Stimulated activated naive CD8-positive, alpha-beta T cell treated with anti-CD3 and anti-CD28 coated beads, Interleukin-15, Interleukin-2, amounts not matched to agents 100 U/mL and 50 U/mL, for 24 hours (primary cell): ENCODE measurements around the gene SMIM13.

ENCODE experiments used
- ATAC-seq: fragments of 150-1000 bp; cut with Tn5 transposase; one replicate; pipeline ENCODE4 v1.10.0; 2021
- DNase-seq: peaks from one replicate; pipeline ENCODE4 v3.0.0; 2021

SMIM13 gene

DNA sequence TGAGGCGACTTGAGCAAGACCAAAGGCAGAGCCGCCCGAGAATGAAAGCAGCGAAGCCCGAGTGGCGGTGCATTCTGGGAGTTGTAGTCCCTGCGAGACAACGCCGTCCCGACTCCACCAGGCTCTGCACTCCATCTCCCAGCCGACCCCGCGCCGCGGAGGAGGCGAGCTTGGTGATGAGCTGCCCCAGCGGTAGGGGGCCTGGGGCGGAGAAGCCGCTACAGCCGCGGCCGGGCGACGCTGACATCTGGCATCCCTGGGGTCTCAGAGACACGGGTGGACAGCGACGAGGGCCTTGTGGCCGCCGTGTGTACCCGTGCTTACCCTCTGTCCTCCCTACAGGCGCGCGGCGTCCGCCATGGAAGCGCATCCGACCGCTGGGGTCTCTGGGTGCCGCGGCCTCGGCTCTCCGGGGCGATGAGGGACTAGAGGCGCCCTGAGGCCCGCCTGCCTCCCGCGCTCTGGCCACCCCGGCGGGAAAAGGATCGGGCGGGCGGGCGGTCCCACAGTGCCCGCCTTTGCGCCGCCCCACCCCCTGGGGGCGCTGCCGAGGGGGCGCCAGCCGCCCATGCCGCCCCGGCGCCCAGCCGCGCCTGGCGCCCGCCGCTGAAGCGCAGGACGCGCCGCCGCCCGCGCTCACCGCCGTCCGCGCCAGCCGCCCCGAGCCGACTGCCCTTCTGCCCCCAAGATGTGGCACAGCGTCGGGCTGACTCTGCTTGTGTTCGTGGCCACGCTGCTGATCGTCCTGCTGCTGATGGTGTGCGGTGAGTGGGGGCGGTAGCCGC, at the start of gene SMIM13:
Gene SMIM13 (plus strand): TSS at position 209 of the 785 bp plus-strand sequence. CDS start 480 bp downstream, at position 689.
- DNase-seq: peak; percentile 95

DNA sequence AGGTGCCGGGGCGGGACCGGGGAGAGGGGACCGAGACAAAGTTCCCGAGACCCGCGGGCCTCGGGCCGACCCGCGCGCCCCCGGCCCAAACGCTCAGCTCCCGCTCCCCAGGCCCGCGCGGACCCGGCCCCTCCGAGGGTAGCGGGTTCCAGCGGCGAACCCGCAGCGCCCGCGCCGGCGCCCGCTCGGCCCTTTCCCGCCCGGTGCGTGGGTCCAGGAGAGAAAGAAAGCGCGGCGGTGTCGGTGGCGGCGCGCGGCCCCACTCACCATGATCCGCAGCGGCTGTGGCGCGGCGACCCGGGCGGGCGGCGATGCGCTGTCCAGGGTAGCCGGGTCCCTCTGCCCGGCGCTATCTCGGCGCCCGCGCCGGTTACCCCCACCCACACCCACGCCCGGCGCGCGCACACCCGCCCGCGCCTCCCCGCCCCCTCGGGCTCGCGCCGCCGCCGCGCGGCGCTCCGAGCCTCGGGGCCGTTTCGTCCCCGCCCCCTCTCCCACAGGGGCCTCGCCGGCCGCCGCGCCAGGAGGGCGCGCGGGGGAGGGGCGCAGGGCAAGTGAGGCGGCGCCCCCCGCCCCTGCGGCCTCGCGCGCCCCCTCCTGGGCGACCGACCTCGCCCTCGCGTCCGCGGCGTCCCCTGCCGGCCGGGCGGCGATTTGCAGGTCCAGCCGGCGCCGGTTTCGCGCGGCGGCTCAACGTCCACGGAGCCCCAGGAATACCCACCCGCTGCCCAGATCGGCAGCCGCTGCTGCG, 49.5 kb upstream of the SMIM13 start, which contains the start of gene ELOVL2:
Gene ELOVL2 (minus strand): TSS at position 345 of the 751 bp plus-strand sequence. CDS start 75 bp downstream, at position 270.
- DNase-seq (peak; percentile 47), ATAC-seq (peak; percentile 63)

More for the DNA sequence above, at the start of gene SMIM13:
- peak; percentile 98 for ATAC-seq

- ATAC-seq (no peak), DNase-seq (no peak)
Observed at GRCh38 chr6:11044712-11045167, 48.9 kb upstream of the SMIM13 start.

- no peak for DNase-seq
- no peak for ATAC-seq
Observed at GRCh38 chr6:11050731-11051130, 42.9 kb upstream of the SMIM13 start.

- ATAC-seq (no peak), DNase-seq (no peak)
Observed at GRCh38 chr6:11053307-11053706, 40.3 kb upstream of the SMIM13 start.

DNA sequence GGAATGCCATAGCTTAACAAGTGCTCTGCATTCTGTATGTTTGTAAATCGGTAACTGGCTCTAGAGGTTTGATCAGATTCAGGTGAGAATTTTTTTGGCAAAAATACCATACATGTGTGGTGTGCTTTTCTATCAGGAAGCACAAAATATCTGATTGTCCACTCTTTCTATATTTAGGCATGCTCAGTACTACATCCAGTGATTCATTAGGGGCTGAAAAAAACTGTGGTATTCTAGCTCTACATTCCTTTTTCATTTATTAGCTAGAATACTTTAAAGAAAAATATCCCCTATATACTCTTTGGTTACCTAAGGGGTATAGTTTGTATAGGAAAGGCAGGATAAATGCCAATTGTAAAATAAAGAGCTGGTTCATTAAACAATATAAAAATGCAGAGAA, 38.9 kb upstream of the SMIM13 start:
- DNase-seq: no peak

GRCh38 chr6:11055127-11055627, 38.5 kb upstream of the SMIM13 start:
- DNase-seq (no peak), ATAC-seq (no peak)

More for the DNA sequence above, 38.9 kb upstream of the SMIM13 start:
- ATAC-seq: no peak

GRCh38 chr6:11056871-11057270, 36.8 kb upstream of the SMIM13 start:
- no peak for ATAC-seq

DNA sequence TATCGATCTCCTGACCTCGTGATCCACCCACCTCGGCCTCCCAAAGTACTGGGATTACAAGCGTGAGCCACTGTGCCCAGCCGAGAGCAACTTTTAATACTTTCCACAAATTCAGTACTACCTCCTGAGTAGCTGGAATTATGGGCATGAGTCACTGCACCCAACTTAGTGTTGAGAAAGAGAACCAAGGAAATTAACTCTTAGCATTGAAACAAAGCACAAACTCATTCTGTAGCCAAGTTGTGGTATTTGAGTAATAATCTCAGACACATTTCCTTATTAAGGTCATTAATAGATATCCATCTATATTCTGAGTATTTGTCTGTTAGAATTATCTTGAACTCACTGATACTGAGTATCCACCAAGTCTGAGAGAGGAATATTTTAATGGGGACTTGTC, 35.2 kb upstream of the SMIM13 start:
- DNase-seq: no peak
- no peak for ATAC-seq

More at GRCh38 chr6:11056871-11057270, 36.8 kb upstream of the SMIM13 start:
- no peak for DNase-seq

DNA sequence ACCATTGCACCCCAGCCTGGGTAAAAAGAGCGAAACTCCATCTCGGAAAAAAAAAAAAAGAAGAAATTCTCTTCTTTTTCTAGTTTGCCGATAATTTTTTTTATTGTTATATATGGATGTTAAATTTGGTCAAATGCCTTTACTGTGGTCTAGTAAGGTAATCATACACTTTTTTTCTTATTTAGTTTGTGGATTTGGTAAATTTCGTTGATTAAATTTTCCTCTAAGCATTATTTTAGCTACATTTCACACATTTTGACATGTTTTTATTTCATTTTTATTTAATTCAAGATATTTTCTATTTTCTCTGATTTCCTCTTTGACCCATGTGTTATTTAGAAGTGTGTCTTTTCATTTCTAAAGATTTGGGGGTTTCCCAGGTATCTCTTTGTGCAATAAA, 31.6 kb upstream of the SMIM13 start:
- DNase-seq (no peak), ATAC-seq (no peak)

DNA sequence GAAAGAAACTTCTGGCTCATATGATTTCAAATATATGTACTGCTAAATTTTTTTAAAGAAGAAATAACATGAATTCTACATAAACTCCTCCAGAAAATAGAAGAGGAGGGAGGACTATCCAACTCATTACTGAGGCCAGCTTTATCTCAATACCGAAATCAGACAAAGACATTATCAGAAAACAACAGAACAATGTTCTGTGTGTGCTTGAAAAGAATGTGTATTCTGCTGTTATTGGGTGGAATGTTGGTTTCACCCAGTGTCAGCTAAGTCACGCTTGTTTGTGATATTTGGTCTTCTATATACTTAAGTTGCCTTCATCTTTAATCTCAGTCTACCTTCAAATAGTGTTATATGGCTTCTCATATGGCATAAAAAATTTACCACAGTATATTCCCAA, 30.9 kb upstream of the SMIM13 start:
- DNase-seq: no peak
- ATAC-seq: no peak

DNA sequence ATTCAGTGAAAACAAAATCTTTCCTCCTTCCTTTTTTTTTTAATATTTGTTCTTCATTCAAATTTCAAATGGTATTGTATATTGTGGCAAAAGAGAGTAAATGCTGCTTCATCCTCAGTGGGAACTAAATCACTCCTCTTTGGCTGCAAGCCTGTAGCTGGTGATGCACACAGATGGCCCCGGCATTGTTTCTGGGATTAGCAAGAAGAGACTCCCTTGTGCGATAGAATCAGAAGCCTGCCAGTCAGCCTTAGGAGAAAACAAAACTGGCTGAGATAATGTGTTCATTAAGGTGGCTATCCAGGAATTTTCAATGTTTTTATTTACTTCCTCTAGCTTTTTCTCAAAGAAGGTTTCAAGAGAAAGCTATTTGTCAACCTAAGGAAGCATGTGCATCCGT, 28.8 kb upstream of the SMIM13 start:
- no peak for ATAC-seq

DNA sequence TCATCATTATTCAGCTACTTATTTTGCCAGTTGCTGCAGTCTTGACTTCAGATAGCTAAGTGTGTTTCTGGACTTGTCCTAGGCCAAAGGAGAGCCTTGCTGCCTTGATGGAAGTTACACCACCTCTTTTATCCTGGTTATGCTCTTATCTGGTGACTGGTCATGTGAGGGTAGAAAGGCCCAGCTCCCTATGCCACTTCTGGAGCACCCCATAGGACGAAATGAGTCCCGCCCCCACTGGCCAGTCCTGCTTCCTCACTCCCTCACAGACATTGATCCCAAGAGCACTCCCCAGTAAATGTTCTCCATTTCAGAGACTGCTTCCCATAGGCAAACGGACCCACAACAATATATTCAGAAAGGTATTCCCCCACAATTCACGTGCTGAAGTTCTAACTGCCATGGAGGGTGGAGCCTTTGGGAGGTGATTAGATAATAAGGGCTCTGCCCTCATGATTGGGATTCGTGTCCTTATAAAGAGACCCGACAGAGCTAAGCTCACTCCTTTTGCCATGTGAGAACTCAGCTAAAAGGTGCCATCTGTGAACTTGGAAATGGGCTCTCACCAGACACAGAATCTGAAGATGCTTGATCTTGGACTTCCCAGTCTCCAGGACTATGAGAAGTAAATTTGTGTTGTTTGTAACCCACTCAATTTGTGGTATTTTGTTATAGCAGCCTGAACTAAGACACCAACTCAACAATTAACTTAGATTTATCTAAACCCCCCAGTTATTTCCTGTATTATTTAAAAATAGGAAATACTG, 28.0 kb upstream of the SMIM13 start:
- ATAC-seq (no peak), DNase-seq (no peak)

More for the DNA sequence above, 28.8 kb upstream of the SMIM13 start:
- DNase-seq: no peak

DNA sequence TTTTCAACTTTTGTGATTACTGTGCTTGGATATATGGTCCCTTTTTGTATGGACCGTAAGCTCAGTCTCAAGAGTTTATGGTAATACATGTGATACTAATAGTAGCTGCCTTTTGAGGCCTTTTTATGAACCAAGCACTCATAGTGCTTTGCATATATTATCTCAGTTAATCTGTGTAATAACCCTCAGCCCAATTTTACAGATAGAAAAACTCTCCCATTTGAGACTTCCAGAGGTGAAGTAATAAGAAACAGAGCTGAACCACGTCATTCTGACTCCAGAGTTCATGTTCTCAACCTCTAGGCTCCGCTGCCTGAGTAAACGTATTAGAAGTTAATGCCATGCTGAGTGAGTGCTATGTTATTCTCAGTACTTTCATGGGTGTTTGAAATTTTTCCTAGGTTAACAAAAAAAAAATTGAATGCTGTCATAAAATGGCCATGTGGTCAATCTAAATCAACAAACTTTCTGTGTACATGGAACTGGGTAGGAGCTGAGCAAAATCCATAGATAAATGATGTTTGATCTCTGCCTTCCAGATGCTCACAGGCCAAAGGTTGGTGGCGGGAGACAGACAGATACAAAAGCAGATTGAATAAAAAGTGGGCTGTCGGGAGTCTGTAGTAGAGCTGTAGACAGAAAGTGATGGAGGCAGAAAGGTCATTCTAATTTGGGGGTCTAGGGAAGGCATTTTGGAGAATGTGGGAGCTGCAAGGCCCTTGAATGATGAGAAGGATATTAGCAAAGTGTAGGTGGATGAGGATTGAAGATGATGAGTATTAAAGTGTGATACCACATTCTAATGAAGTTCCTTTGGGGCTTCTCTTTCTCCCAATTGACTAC, 26.9 kb upstream of the SMIM13 start:
- DNase-seq (no peak), ATAC-seq (no peak)

GRCh38 chr6:11067348-11067747, 26.3 kb upstream of the SMIM13 start:
- DNase-seq: no peak
- ATAC-seq: no peak

- ATAC-seq: no peak
- DNase-seq: no peak
Observed at GRCh38 chr6:11069760-11070159, 23.9 kb upstream of the SMIM13 start.

DNA sequence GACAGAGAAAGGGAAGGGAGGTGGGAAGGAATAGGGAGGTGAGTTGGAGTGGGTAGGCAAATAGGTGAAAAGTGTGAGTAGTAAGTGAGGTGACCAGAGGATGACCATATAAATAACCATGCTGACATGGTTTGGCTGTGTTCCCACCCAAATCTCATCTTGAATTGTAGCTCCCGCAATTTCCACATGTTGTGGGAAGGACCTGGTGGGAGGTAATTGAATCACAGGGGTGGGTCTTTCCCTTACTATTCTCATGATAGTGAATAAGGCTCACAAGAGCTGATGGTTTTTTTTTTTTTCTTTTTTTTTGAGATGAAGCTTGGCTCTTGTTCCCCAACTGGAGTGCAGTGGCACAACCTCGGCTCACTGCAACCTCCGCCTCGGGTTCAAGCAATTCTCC, 21.5 kb upstream of the SMIM13 start:
- DNase-seq: no peak
- ATAC-seq: no peak

GRCh38 chr6:11076540-11076939, 17.1 kb upstream of the SMIM13 start:
- DNase-seq (no peak), ATAC-seq (no peak)

DNA sequence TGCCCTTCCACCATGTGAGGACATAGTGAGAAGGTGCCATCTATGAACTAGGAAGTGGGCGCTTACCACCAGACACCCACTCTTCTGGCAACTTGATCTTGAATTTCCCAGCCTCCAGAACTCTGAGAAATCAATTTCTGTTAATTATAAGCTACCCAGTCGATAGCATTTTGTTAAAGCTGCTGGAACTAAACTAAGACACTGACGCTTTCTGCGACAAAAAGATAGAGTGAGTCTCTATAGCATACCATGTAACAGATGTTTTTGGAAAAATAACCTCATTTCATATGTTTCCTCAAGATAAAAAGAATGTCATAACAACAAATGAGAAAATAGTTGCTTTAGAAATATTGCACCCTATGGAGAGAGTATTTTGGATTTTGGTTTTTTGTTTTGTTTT, 15.4 kb upstream of the SMIM13 start:
- DNase-seq (no peak), ATAC-seq (no peak)

DNA sequence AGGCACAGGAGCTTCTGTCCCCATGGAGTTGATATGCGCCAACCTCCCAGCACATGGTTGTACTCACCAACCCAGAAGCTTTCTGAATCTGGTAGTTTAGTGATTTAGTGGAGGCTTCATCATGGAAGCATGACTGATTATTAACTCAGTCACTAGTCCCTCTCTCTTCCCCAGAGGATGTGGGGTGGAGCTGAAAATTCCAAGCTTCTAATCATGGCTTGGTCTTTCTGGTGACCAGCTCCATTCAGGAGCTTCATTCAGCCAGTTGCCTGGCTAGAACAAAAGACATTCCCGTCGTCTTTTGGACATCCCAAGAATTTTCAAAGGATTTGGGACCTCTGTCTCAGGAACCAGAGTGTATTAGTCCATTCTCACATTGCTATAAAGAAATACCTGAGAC, 13.3 kb upstream of the SMIM13 start:
- ATAC-seq: no peak
- DNase-seq: no peak

DNA sequence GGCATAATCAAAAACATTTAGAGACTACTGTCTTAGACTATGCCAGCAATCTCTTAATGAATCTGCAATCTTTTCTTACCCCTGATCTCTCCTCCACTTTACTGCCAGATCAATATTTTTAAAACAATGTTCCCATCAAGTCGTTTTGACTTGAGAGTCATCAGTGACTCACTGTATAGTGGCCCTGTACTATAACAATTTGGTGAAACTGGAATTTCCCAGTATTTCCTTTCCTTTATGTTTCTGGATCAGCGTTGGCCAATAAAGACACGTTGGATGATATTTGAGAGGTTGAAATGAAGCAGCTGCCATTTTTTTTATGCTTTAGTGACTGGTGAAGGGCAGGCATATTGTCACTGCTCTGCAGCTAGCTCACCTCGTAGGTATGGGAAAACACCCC, 10.1 kb upstream of the SMIM13 start:
- no peak for DNase-seq
- ATAC-seq: no peak
